HG03097 (cell line): ENCODE data around the gene PAIP2B.
"Not testable (repeated sequence)": the region's sequence is repeated elsewhere in the genome, so short reads cannot be mapped to it uniquely, and the experiment has no call there.

Source experiments
- ATAC-seq: cut with Tn5 transposase; IDR thresholded peaks from one replicate; pipeline ENCODE4 v1.9.1; 2021; ENCODE audit not compliant: unreplicated experiment, low FRiP score

The PAIP2B gene

GRCh38 chr2:71223767-71224333 lies 3.1 kb downstream of the PAIP2B start:
- no peak for ATAC-seq

- ATAC-seq: no peak
Measured at GRCh38 chr2:71220743-71221142, 6.2 kb downstream of the PAIP2B start.

GRCh38 chr2:71216501-71216900 lies 10.4 kb downstream of the PAIP2B start:
- no peak for ATAC-seq

- no peak for ATAC-seq
Measured at GRCh38 chr2:71215447-71215846, 11.5 kb downstream of the PAIP2B start.

- no peak for ATAC-seq
Measured at GRCh38 chr2:71212336-71212735, 14.6 kb downstream of the PAIP2B start.

- no peak for ATAC-seq
Measured at GRCh38 chr2:71210292-71210691, 16.6 kb downstream of the PAIP2B start.

- ATAC-seq: no peak
Measured at GRCh38 chr2:71208756-71209155, 18.1 kb downstream of the PAIP2B start.

- no peak for ATAC-seq
Measured at GRCh38 chr2:71207601-71208000, 19.3 kb downstream of the PAIP2B start.

- no peak for ATAC-seq
Measured at GRCh38 chr2:71206271-71206670, 20.6 kb downstream of the PAIP2B start.

GRCh38 chr2:71191570-71191943 lies 35.3 kb downstream of the PAIP2B start:
- ATAC-seq: no peak

GRCh38 chr2:71190656-71191569 lies 36.0 kb downstream of the PAIP2B start:
- ATAC-seq: no peak

GRCh38 chr2:71187589-71187988 lies 39.3 kb downstream of the PAIP2B start:
- ATAC-seq: no peak

- no peak for ATAC-seq
Measured at GRCh38 chr2:71186973-71187372, 39.9 kb downstream of the PAIP2B start.

- ATAC-seq: not testable (repeated sequence)
Measured at GRCh38 chr2:71183306-71184115, 43.4 kb downstream of the PAIP2B start.

GRCh38 chr2:71181316-71181715 lies 45.6 kb downstream of the PAIP2B start:
- no peak for ATAC-seq

- not testable (repeated sequence) for ATAC-seq
Measured at GRCh38 chr2:71178836-71179235, 48.1 kb downstream of the PAIP2B start.

GRCh38 chr2:71174207-71174606 lies 52.7 kb downstream of the PAIP2B start:
- no peak for ATAC-seq

GRCh38 chr2:71173096-71173495 lies 53.8 kb downstream of the PAIP2B start:
- ATAC-seq: no peak

GRCh38 chr2:71166812-71167211 lies 60.1 kb downstream of the PAIP2B start:
- ATAC-seq: no peak

- no peak for ATAC-seq
Measured at GRCh38 chr2:71157124-71157793, 69.6 kb downstream of the PAIP2B start.

GRCh38 chr2:71156573-71156972 lies 70.3 kb downstream of the PAIP2B start:
- ATAC-seq: no peak
